Fibroblast of villous mesenchyme (primary cell): ENCODE measurements around the gene ZNF415. TPM values are rescaled to one million over a fixed set of nuclear protein-coding genes. Genes with fewer than 3 reads are reported as not detected.
A peak's percentile ranks its signal among the peaks of the same experiment; 100 is the strongest.

Source experiments
- DNase-seq: peaks from one replicate; pipeline ENCODE4 v3.0.0-alpha.2; 2010; ENCODE audit warnings: low read depth
- H3K4me3 ChIP-seq: 2 replicates; pipeline ENCODE4 v1.5.1; 2011; ENCODE audit warnings: low read depth, mild to moderate bottlenecking, low read length
- CTCF ChIP-seq: IDR thresholded peaks from 2 replicates; pipeline ENCODE4 v1.5.1; 2012; ENCODE audit warnings: low read depth, mild to moderate bottlenecking, low read length; ENCODE audit not compliant: insufficient read depth
- total RNA-seq: library from RNA; depleted of rRNA; stranded (reverse); fragments of >200 nt; gene quantifications from 2 replicates; pipeline ENCODE4 v1.2.3, GENCODE V29; 2012

The ZNF415 gene
- total RNA-seq, 1 donor, result 2.2 TPM

- DNase-seq, result peak; percentile 13
- H3K4me3 ChIP-seq, result peak overlapping the region; percentile 55
- TF ChIP-seq CTCF, result no peak
Measured at GRCh38 chr19:53057904-53058580, 74.7 kb downstream of the ZNF415 start.

Other genes with a start within 250 kb of the ZNF415 start
- gene ZNF320, start 235.3 kb downstream of the ZNF415 start, total RNA-seq, result 6.4 and 18.6 TPM in 2 replicates
- gene ZNF888, start 209.5 kb downstream of the ZNF415 start, total RNA-seq, result 1.9 and 4.7 TPM in 2 replicates
- 4.5 and 11.7 TPM in 2 replicates for gene ZNF816, start 170.0 kb downstream of the ZNF415 start, total RNA-seq
- not detected in 2 replicates for gene ERVV-1, start 119.0 kb downstream of the ZNF415 start, total RNA-seq
- gene ERVV-2, start 88.2 kb downstream of the ZNF415 start, total RNA-seq, result not detected in 2 replicates
- 25.4 and 31.1 TPM in 2 replicates for gene ZNF160, start 29.5 kb downstream of the ZNF415 start, total RNA-seq
- gene ZNF347, start 26.1 kb upstream of the ZNF415 start, total RNA-seq, result 6.8 and 7.8 TPM in 2 replicates
- 0.32 and 0.86 TPM in 2 replicates for gene ZNF665, start 60.4 kb upstream of the ZNF415 start, total RNA-seq
- gene ZNF677, start 122.0 kb upstream of the ZNF415 start, total RNA-seq, result 9.3 and 16.4 TPM in 2 replicates
- gene VN1R2, start 125.4 kb upstream of the ZNF415 start, total RNA-seq, result under 0.01 TPM in 1 of 2 replicates, not detected in the other
- not detected in 2 replicates for gene VN1R4, start 134.8 kb upstream of the ZNF415 start, total RNA-seq
- 5.5 and 9.5 TPM in 2 replicates for gene ZNF845, start 200.8 kb upstream of the ZNF415 start, total RNA-seq
- 1.7 and 2.6 TPM in 2 replicates for gene ZNF525, start 232.8 kb upstream of the ZNF415 start, total RNA-seq